ENCODE measurements around the gene SLC17A1. TPM values are rescaled to one million over a fixed set of nuclear protein-coding genes. Genes with fewer than 3 reads are reported as not detected.
A peak's percentile ranks its signal among the peaks of the same experiment; 100 is the strongest.

Gene SLC17A1
- total and polyA plus RNA-seq, 2 donors, result not detected

- DNase-seq (ENCODE audit: low read depth in 6 of 9, low spot score in 9 of 9), result no peak
- Histone ChIP-seq H3K27me3 (ENCODE audit: control insufficient read depth in 2 of 2, insufficient read depth in 1 of 2, low read length in 1 of 2) (no peaks in the 10 kb centered on the region), H3K4me1 (ENCODE audit: control insufficient read depth in 2 of 2, insufficient read depth in 2 of 2, low read length in 2 of 2) (no peaks in the 10 kb centered on the region), H3K4me3 (ENCODE audit: low read length in 2 of 2) (no peak overlapping the region), H3K36me3 (ENCODE audit: control insufficient read depth in 2 of 2, insufficient read depth in 2 of 2, low read length in 1 of 2) (no peaks in the 10 kb centered on the region), H3K27ac (ENCODE audit: low read depth in 1 of 2, low read length in 1 of 2) (no peak overlapping the region), H3K9me3 (ENCODE audit: control insufficient read depth in 2 of 2, insufficient read depth in 1 of 2, low read length in 1 of 2) (no peaks in the 10 kb centered on the region)
- WGBS, result 96% methylated on average over 2 of the region's 2 CpGs
Measured at GRCh38 chr6:25804804-25805203, 27.0 kb downstream of the SLC17A1 start.

DNA sequence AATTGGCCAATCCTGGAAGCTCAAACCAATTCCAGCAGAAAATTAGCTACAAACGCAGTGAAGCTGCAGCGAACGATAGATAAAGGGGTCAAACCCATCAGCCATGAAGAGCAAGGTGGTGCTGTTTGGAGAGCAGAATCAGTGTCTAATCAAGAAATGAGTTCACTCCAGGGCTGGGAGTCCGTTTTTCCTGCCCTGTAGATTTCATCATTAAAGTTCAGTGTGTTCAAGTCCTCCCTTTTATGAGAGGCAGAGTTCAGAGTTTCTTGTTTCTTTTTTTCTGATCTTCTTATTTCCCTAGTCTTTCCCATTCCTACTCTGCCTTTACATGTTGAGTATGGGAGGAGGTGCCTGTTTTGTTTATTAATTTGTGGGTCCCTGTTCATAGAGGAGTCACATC, 30.4 kb downstream of the SLC17A1 start:
- WGBS, result 94% methylated on average over 4 of the region's 4 CpGs
- H3K27me3 ChIP-seq (ENCODE audit: control insufficient read depth in 2 of 2, insufficient read depth in 1 of 2, low read length in 1 of 2), result no peaks in the 10 kb centered on the region

DNA sequence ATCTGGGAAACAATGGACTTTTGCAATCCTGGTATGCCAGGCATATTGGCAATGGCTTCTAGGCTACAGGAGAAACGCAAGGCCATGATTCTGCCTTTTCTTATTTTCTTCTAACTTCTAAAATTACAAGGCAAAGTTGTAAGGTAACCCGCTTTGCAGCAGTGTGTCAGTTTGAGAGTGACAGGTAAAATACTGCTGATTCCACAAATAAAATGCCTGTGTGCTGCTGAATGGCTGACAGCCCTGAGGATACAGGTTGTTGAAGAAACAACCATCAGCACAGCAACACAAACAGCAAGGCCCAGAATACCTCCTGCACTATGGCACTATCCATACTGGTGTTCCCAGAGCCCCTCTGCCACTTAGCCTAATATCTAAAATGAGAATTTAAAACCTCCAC, 37.1 kb downstream of the SLC17A1 start:
- H3K4me3 ChIP-seq (ENCODE audit: low read length in 2 of 2), result no peak overlapping the region
- no peaks in the 10 kb centered on the region for H3K4me1 ChIP-seq (ENCODE audit: control insufficient read depth in 2 of 2, insufficient read depth in 2 of 2, low read length in 2 of 2)
- no peak overlapping the region for H3K27ac ChIP-seq (ENCODE audit: low read depth in 1 of 2, low read length in 1 of 2)
- H3K27me3 ChIP-seq (ENCODE audit: control insufficient read depth in 2 of 2, insufficient read depth in 1 of 2, low read length in 1 of 2), result no peaks in the 10 kb centered on the region
- H3K36me3 ChIP-seq (ENCODE audit: control insufficient read depth in 2 of 2, insufficient read depth in 2 of 2, low read length in 1 of 2), result no peaks in the 10 kb centered on the region
- WGBS, result 65% methylated on average over 2 of the region's 2 CpGs
- no peak for DNase-seq (ENCODE audit: low read depth in 6 of 9, low spot score in 9 of 9)
- H3K9me3 ChIP-seq (ENCODE audit: control insufficient read depth in 2 of 2, insufficient read depth in 1 of 2, low read length in 1 of 2), result no peaks in the 10 kb centered on the region

More for the DNA sequence above, 30.4 kb downstream of the SLC17A1 start:
- Histone ChIP-seq H3K4me3 (ENCODE audit: low read length in 2 of 2) (no peak overlapping the region), H3K27ac (ENCODE audit: low read depth in 1 of 2, low read length in 1 of 2) (no peak overlapping the region), H3K4me1 (ENCODE audit: control insufficient read depth in 2 of 2, insufficient read depth in 2 of 2, low read length in 2 of 2) (no peaks in the 10 kb centered on the region), H3K9me3 (ENCODE audit: control insufficient read depth in 2 of 2, insufficient read depth in 1 of 2, low read length in 1 of 2) (no peaks in the 10 kb centered on the region), H3K36me3 (ENCODE audit: control insufficient read depth in 2 of 2, insufficient read depth in 2 of 2, low read length in 1 of 2) (no peaks in the 10 kb centered on the region)
- DNase-seq (ENCODE audit: low read depth in 6 of 9, low spot score in 9 of 9), result no peak

DNA sequence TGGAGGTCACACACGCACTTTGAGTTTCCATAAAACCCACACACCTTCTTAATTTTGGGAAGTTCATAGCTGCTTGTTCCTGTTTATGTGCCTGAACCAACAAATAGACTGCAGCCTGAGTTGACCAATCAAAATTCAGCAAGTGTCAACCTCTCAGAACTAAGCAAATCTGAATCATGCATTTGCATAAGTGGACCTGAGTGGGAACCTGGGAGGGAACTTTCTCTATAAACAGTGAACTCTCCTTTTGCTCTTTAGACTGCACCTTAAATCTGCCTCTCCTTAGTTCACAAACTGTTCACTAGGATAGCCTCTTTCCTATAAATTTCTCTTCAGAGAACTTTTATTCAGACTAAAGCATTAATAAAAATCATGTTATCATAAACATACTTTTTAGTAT, 37.9 kb downstream of the SLC17A1 start:
- H3K27me3 ChIP-seq (ENCODE audit: control insufficient read depth in 2 of 2, insufficient read depth in 1 of 2, low read length in 1 of 2), result no peaks in the 10 kb centered on the region
- no peak overlapping the region for H3K4me3 ChIP-seq (ENCODE audit: low read length in 2 of 2)
- H3K4me1 ChIP-seq (ENCODE audit: control insufficient read depth in 2 of 2, insufficient read depth in 2 of 2, low read length in 2 of 2), result no peaks in the 10 kb centered on the region
- no peaks in the 10 kb centered on the region for H3K36me3 ChIP-seq (ENCODE audit: control insufficient read depth in 2 of 2, insufficient read depth in 2 of 2, low read length in 1 of 2)
- no peaks in the 10 kb centered on the region for H3K9me3 ChIP-seq (ENCODE audit: control insufficient read depth in 2 of 2, insufficient read depth in 1 of 2, low read length in 1 of 2)
- WGBS, result 100% methylated on average over 1 of the region's 1 CpG
- H3K27ac ChIP-seq (ENCODE audit: low read depth in 1 of 2, low read length in 1 of 2), result no peak overlapping the region
- DNase-seq (ENCODE audit: low read depth in 6 of 9, low spot score in 9 of 9), result no peak

- H3K9me3 ChIP-seq (ENCODE audit: control insufficient read depth in 2 of 2, insufficient read depth in 1 of 2, low read length in 1 of 2), result no peaks in the 10 kb centered on the region
- no peaks in the 10 kb centered on the region for H3K36me3 ChIP-seq (ENCODE audit: control insufficient read depth in 2 of 2, insufficient read depth in 2 of 2, low read length in 1 of 2)
- WGBS, result 95% methylated on average over 4 of the region's 4 CpGs
- H3K4me1 ChIP-seq (ENCODE audit: control insufficient read depth in 2 of 2, insufficient read depth in 2 of 2, low read length in 2 of 2), result no peaks in the 10 kb centered on the region
- no peak for DNase-seq (ENCODE audit: low read depth in 6 of 9, low spot score in 9 of 9)
- no peak overlapping the region for H3K4me3 ChIP-seq (ENCODE audit: low read length in 2 of 2)
- no peaks in the 10 kb centered on the region for H3K27me3 ChIP-seq (ENCODE audit: control insufficient read depth in 2 of 2, insufficient read depth in 1 of 2, low read length in 1 of 2)
- no peak overlapping the region for H3K27ac ChIP-seq (ENCODE audit: low read depth in 1 of 2, low read length in 1 of 2)
Measured at GRCh38 chr6:25792016-25792415, 39.8 kb downstream of the SLC17A1 start.

DNA sequence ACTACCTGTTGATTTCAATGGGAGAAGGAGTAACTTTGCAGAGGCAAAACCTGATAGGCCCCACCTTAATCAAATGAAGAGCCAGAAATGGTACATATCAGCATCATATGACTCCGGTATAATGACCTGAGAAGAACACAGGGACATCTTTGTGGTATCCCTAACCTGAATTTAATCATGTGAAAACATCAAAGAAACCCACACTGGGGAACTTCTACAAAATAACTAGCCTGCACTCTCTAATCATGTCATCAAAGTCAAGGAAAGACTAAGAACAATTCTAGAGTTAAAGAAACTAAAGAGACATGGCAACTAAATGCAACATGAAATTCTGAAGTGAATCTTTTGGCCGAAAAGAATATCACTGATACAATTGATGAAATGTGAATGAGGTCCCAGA, 42.4 kb downstream of the SLC17A1 start:
- no peak overlapping the region for H3K27ac ChIP-seq (ENCODE audit: low read depth in 1 of 2, low read length in 1 of 2)
- H3K27me3 ChIP-seq (ENCODE audit: control insufficient read depth in 2 of 2, insufficient read depth in 1 of 2, low read length in 1 of 2), result no peaks in the 10 kb centered on the region
- H3K4me1 ChIP-seq (ENCODE audit: control insufficient read depth in 2 of 2, insufficient read depth in 2 of 2, low read length in 2 of 2), result no peaks in the 10 kb centered on the region
- 97% methylated on average over 2 of the region's 2 CpGs for WGBS
- no peak overlapping the region for H3K4me3 ChIP-seq (ENCODE audit: low read length in 2 of 2)
- no peak for DNase-seq (ENCODE audit: low read depth in 6 of 9, low spot score in 9 of 9)
- no peaks in the 10 kb centered on the region for H3K9me3 ChIP-seq (ENCODE audit: control insufficient read depth in 2 of 2, insufficient read depth in 1 of 2, low read length in 1 of 2)
- no peaks in the 10 kb centered on the region for H3K36me3 ChIP-seq (ENCODE audit: control insufficient read depth in 2 of 2, insufficient read depth in 2 of 2, low read length in 1 of 2)

DNA sequence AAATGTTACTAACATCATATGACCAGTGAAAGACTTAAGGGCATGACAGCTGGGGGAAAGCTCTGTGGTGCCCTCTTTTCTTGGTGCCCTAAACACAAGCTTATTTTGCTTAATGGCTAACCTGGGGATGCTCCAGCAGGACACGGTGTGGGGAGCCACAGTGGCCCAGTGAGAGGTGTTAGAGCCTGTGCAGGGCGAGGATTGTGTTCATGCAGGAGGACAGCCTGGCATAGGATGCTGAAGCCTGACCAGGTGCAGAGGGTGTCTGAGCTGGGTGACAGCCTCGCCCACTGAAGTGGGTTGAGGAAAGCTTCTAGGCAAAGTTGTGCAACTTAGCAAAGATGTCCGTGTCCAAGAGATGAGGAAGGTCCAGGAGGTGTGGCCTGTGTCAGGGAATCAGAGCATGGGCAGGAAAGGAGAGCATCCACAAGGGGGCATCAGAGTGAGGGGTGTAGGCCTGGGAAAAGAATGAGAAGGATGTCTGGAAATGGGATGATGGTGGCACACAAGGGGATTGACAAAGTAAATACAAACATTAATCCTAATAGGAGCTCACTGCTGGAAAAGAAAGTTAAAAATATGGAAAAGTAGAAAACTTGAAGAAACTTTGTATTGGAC, 43.4 kb downstream of the SLC17A1 start:
- Histone ChIP-seq H3K4me3 (ENCODE audit: low read length in 2 of 2) (no peak overlapping the region), H3K4me1 (ENCODE audit: control insufficient read depth in 2 of 2, insufficient read depth in 2 of 2, low read length in 2 of 2) (no peaks in the 10 kb centered on the region), H3K27ac (ENCODE audit: low read depth in 1 of 2, low read length in 1 of 2) (no peak overlapping the region), H3K27me3 (ENCODE audit: control insufficient read depth in 2 of 2, insufficient read depth in 1 of 2, low read length in 1 of 2) (no peaks in the 10 kb centered on the region), H3K9me3 (ENCODE audit: control insufficient read depth in 2 of 2, insufficient read depth in 1 of 2, low read length in 1 of 2) (no peaks in the 10 kb centered on the region), H3K36me3 (ENCODE audit: control insufficient read depth in 2 of 2, insufficient read depth in 2 of 2, low read length in 1 of 2) (no peaks in the 10 kb centered on the region)
- DNase-seq (ENCODE audit: low read depth in 6 of 9, low spot score in 9 of 9), result peak in 5 of 9 donors; percentile 10 to 48 (median 27)
- 79% methylated on average over 4 of the region's 4 CpGs for WGBS

DNA sequence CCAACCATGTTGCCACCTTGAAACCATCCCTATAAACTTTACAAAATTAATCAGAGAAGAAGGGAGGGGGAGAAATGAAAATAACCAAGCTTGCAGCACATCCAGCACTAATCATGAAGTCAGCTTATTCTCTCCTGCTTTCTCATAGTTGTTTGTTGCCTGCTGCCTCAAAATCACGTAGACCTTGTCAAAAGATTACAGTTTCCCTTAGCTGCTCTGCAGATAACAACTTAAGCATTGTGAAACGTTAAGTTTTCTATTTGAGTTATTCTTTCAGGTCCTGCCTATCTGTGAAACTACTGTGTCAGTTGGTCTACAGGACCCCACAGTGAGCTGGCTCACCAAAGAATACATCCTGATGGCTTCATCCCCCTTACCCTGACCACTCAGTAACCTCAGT, 44.4 kb downstream of the SLC17A1 start:
- no peak overlapping the region for H3K4me3 ChIP-seq (ENCODE audit: low read length in 2 of 2)
- no peaks in the 10 kb centered on the region for H3K36me3 ChIP-seq (ENCODE audit: control insufficient read depth in 2 of 2, insufficient read depth in 2 of 2, low read length in 1 of 2)
- no peaks in the 10 kb centered on the region for H3K27me3 ChIP-seq (ENCODE audit: control insufficient read depth in 2 of 2, insufficient read depth in 1 of 2, low read length in 1 of 2)
- H3K9me3 ChIP-seq (ENCODE audit: control insufficient read depth in 2 of 2, insufficient read depth in 1 of 2, low read length in 1 of 2), result no peaks in the 10 kb centered on the region
- WGBS, result 96% methylated on average over 2 of the region's 2 CpGs
- H3K4me1 ChIP-seq (ENCODE audit: control insufficient read depth in 2 of 2, insufficient read depth in 2 of 2, low read length in 2 of 2), result no peaks in the 10 kb centered on the region
- no peak for DNase-seq (ENCODE audit: low read depth in 6 of 9, low spot score in 9 of 9)
- H3K27ac ChIP-seq (ENCODE audit: low read depth in 1 of 2, low read length in 1 of 2), result no peak overlapping the region

GRCh38 chr6:25781134-25781533, 50.7 kb downstream of the SLC17A1 start:
- H3K4me3 ChIP-seq (ENCODE audit: low read length in 2 of 2), result no peak overlapping the region
- H3K4me1 ChIP-seq (ENCODE audit: control insufficient read depth in 2 of 2, insufficient read depth in 2 of 2, low read length in 2 of 2), result no peaks in the 10 kb centered on the region
- 94% methylated on average over 1 of the region's 1 CpG for WGBS
- DNase-seq (ENCODE audit: low read depth in 6 of 9, low spot score in 9 of 9), result no peak
- H3K9me3 ChIP-seq (ENCODE audit: control insufficient read depth in 2 of 2, insufficient read depth in 1 of 2, low read length in 1 of 2), result no peaks in the 10 kb centered on the region
- no peaks in the 10 kb centered on the region for H3K36me3 ChIP-seq (ENCODE audit: control insufficient read depth in 2 of 2, insufficient read depth in 2 of 2, low read length in 1 of 2)
- H3K27me3 ChIP-seq (ENCODE audit: control insufficient read depth in 2 of 2, insufficient read depth in 1 of 2, low read length in 1 of 2), result no peaks in the 10 kb centered on the region
- no peak overlapping the region for H3K27ac ChIP-seq (ENCODE audit: low read depth in 1 of 2, low read length in 1 of 2)

Measured in thymus (tissue), 11 donors.